GM19240 (cell line): ENCODE measurements around the gene RHOU.

Source experiments
- DNase-seq: peaks from one replicate; pipeline ENCODE4 v3.0.0; 2011; ENCODE audit warnings: low spot score; ENCODE audit not compliant: insufficient read length

The RHOU gene

GRCh38 chr1:228783418-228784040, 48.2 kb downstream of the RHOU start:
- no peak for DNase-seq

GRCh38 chr1:228784181-228784580, 48.9 kb downstream of the RHOU start:
- no peak for DNase-seq

- no peak for DNase-seq
These were observed 50.4 kb downstream of the RHOU start for GRCh38 chr1:228785366-228786330.

- no peak for DNase-seq
These were observed 51.3 kb downstream of the RHOU start for GRCh38 chr1:228786361-228787129.

GRCh38 chr1:228791791-228792190, 56.5 kb downstream of the RHOU start:
- DNase-seq: no peak

- no peak for DNase-seq
These were observed 57.3 kb downstream of the RHOU start for GRCh38 chr1:228792601-228793000.

GRCh38 chr1:228793032-228793431, 57.8 kb downstream of the RHOU start:
- no peak for DNase-seq

GRCh38 chr1:228794173-228794572, 58.9 kb downstream of the RHOU start:
- DNase-seq: peak; percentile 16

GRCh38 chr1:228794810-228795209, 59.5 kb downstream of the RHOU start:
- no peak for DNase-seq

GRCh38 chr1:228795596-228795995, 60.3 kb downstream of the RHOU start:
- no peak for DNase-seq
